Measurements from ENCODE around the gene SOX6. TPM values are rescaled to one million over a fixed set of nuclear protein-coding genes. Genes with fewer than 3 reads are reported as not detected.
"Not testable (repeated sequence)": the region's sequence is repeated elsewhere in the genome, so short reads cannot be mapped to it uniquely, and the experiment has no call there.

Gene SOX6
- total RNA-seq, 4 donors from 2014 or later, result 5.7 to 23.8 (median 18.4) TPM

GRCh38 chr11:15927864-15928217 is 428.5 kb downstream of the SOX6 start:
- H3K27ac ChIP-seq, result peak overlapping the region in 1 of 4 donors; percentile 8
- H3K4me3 ChIP-seq, result no peak overlapping the region
- peak in 1 of 2 donors; percentile 27 for TF ChIP-seq EP300 (IDR thresholded peaks at IDR 0.05)
- TF ChIP-seq CTCF (IDR thresholded peaks at IDR 0.05), result no peak
- no peaks in the 10 kb centered on the region for H3K27me3 ChIP-seq
- H3K4me1 ChIP-seq, result peaks cover 0 to 6% (median 3%) of the 10 kb centered on the region in 4 donors
- no peak for DNase-seq (ENCODE audit: low spot score in 2 of 2)
- H3K36me3 ChIP-seq, result no peaks in the 10 kb centered on the region
- no peaks in the 10 kb centered on the region for H3K9me3 ChIP-seq

GRCh38 chr11:15927196-15927863 is 429.0 kb downstream of the SOX6 start:
- no peaks in the 10 kb centered on the region for H3K9me3 ChIP-seq
- 67 to 71% methylated on average over 5 of the region's 5 CpGs for WGBS, 2 donors
- no peak for DNase-seq (ENCODE audit: low spot score in 2 of 2)
- no peak overlapping the region for H3K4me3 ChIP-seq
- H3K4me1 ChIP-seq, result peaks cover 0 to 6% (median 3%) of the 10 kb centered on the region in 4 donors
- peak overlapping the region in 1 of 4 donors; percentile 8 for H3K27ac ChIP-seq
- no peaks in the 10 kb centered on the region for H3K27me3 ChIP-seq
- H3K36me3 ChIP-seq, result no peaks in the 10 kb centered on the region
- TF ChIP-seq EP300 (IDR thresholded peaks at IDR 0.05), result no peak
- no peak for TF ChIP-seq CTCF (IDR thresholded peaks at IDR 0.05)
- TF ChIP-seq POLR2A (IDR thresholded peaks at IDR 0.05), result no peak

GRCh38 chr11:15926071-15926470 is 430.3 kb downstream of the SOX6 start:
- 81 to 89% methylated on average over 2 of the region's 2 CpGs for WGBS, 2 donors
- H3K27me3 ChIP-seq, result no peaks in the 10 kb centered on the region
- no peak overlapping the region for H3K4me3 ChIP-seq
- no peaks in the 10 kb centered on the region for H3K36me3 ChIP-seq
- no peaks in the 10 kb centered on the region for H3K9me3 ChIP-seq
- H3K4me1 ChIP-seq, result peaks cover 0 to 6% (median 3%) of the 10 kb centered on the region in 4 donors
- TF ChIP-seq POLR2A (IDR thresholded peaks at IDR 0.05) (no peak), EP300 (IDR thresholded peaks at IDR 0.05) (no peak), CTCF (IDR thresholded peaks at IDR 0.05) (no peak)
- no peak overlapping the region for H3K27ac ChIP-seq
- no peak for DNase-seq (ENCODE audit: low spot score in 2 of 2)

- TF ChIP-seq CTCF (IDR thresholded peaks at IDR 0.05), result no peak
- no peak for TF ChIP-seq POLR2A (IDR thresholded peaks at IDR 0.05)
- TF ChIP-seq EP300 (IDR thresholded peaks at IDR 0.05), result no peak
- Histone ChIP-seq H3K36me3 (no peaks in the 10 kb centered on the region), H3K4me1 (peaks cover 0 to under 1% (median under 1%) of the 10 kb centered on the region in 4 donors), H3K27me3 (no peaks in the 10 kb centered on the region), H3K4me3 (no peak overlapping the region), H3K9me3 (no peaks in the 10 kb centered on the region), H3K27ac (no peak overlapping the region)
- DNase-seq (ENCODE audit: low spot score in 2 of 2), result no peak
- 63 to 73% methylated on average over 2 of the region's 2 CpGs for WGBS, 2 donors
These were observed 433.2 kb downstream of the SOX6 start for GRCh38 chr11:15923183-15923582.

- 92 to 93% methylated on average over 6 of the region's 6 CpGs for WGBS, 2 donors
- H3K4me1 ChIP-seq; H3K9me3 ChIP-seq; DNase-seq (ENCODE audit: low spot score in 2 of 2); H3K36me3 ChIP-seq; H3K4me3 ChIP-seq; H3K27ac ChIP-seq; H3K27me3 ChIP-seq: not testable (repeated sequence)
These were observed 433.6 kb downstream of the SOX6 start for GRCh38 chr11:15922745-15923144.
